Measurements from ENCODE around the gene HSDL2. TPM values are rescaled to one million over a fixed set of nuclear protein-coding genes. Genes with fewer than 3 reads are reported as not detected.
"Not testable (repeated sequence)": the region's sequence is repeated elsewhere in the genome, so short reads cannot be mapped to it uniquely, and the experiment has no call there.

Gene HSDL2
- total and polyA plus RNA-seq, 4 donors: 27.6 to 42.0 (median 34.0) TPM

DNA sequence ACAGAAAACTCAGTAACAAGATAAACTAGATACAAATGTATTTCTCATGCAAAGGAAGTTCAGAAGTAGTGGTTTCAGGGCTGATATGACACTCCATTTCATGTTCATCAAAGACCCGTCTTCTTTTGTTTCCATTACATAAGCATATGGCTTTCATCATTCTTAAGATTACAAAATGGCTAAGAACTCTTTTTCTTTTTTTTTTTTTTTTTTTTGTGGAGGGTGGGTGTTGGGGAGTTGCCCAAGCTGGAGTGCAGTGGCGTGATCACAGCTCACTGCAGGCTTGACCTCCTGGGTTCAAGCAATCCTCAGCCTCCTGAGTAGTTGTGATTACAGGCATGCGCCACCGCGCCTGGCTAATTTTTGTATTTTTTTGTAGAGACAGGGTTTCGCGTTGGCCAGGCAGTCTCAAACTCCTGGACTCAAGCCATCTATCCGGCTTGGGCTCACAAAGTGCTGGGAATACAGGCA lies 24.4 kb upstream of the HSDL2 start:
- ATAC-seq (ENCODE audit: low FRiP score) (no peak), DNase-seq (no peak)
- H3K27me3 ChIP-seq (ENCODE audit: control insufficient read depth in 1 of 2, insufficient read depth in 2 of 2, low read length in 1 of 2): no peaks in the 10 kb centered on the region
- H3K4me1 ChIP-seq (ENCODE audit: control insufficient read depth in 1 of 2, insufficient read depth in 2 of 2, low read length in 2 of 2): no peaks in the 10 kb centered on the region
- intact Hi-C loops (cut with DNase I): no loop called here
- H3K4me3 ChIP-seq (ENCODE audit: low read length in 2 of 2): no peak overlapping the region
- H3K27ac ChIP-seq (ENCODE audit: low read depth in 1 of 2, low read length in 2 of 2): no peak overlapping the region
- no peaks in the 10 kb centered on the region for H3K9me3 ChIP-seq (ENCODE audit: control insufficient read depth, low read length)
- H3K36me3 ChIP-seq (ENCODE audit: control insufficient read depth in 1 of 2, insufficient read depth in 2 of 2, low read length in 1 of 2): no peaks in the 10 kb centered on the region
- WGBS, 2 donors: 58 to 61% methylated on average over 8 of the region's 8 CpGs

DNA sequence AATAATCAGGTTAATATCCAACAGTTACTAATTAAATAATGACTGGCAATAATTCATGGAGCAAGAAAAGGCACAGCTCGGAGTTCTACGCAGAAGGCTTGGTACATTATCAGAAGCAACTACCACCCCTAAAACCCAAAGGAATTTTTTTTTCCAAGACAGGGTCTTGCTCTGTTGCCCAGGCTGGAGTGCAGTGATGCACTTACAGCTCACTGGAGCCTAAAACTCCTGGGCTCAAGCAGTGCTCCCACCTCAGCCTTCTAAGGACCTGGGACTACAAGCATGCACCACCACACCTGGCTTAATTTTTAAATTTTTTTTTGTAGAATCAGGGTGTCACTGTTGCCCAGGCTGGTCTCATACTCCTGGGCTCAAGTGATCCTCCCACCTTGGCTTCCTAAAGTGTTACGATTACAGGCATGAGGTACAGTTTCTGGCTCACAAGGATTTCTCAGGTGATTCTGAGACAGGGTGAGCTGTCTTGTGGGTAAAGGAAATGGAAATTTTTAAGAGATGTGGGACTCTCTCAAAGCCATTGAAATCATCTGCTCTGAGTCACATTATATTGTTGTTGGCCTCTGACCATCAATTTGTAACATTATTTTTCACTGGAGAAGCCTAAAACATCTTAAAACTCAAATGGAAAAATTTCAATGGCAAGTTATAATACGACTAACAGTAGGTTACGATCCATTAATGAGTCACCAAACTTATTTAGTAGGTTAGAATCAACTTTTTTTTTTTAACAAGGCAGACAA lies 19.7 kb upstream of the HSDL2 start:
- intact Hi-C loops (cut with DNase I): loop anchor here (5.0 kb wide), 2 partner anchors 193 to 263 kb away; no protein-coding TSS in a partner anchor
- H3K9me3 ChIP-seq (ENCODE audit: control insufficient read depth, low read length): no peaks in the 10 kb centered on the region
- no peak for DNase-seq
- WGBS, 2 donors: 50 to 52% methylated on average over 5 of the region's 5 CpGs
- no peak overlapping the region for H3K27ac ChIP-seq (ENCODE audit: low read depth in 1 of 2, low read length in 2 of 2)
- H3K36me3 ChIP-seq (ENCODE audit: control insufficient read depth in 1 of 2, insufficient read depth in 2 of 2, low read length in 1 of 2): no peaks in the 10 kb centered on the region
- H3K4me3 ChIP-seq (ENCODE audit: low read length in 2 of 2): no peak overlapping the region
- no peak for ATAC-seq (ENCODE audit: low FRiP score)
- H3K27me3 ChIP-seq (ENCODE audit: control insufficient read depth in 1 of 2, insufficient read depth in 2 of 2, low read length in 1 of 2): no peaks in the 10 kb centered on the region
- H3K4me1 ChIP-seq (ENCODE audit: control insufficient read depth in 1 of 2, insufficient read depth in 2 of 2, low read length in 2 of 2): no peaks in the 10 kb centered on the region

DNA sequence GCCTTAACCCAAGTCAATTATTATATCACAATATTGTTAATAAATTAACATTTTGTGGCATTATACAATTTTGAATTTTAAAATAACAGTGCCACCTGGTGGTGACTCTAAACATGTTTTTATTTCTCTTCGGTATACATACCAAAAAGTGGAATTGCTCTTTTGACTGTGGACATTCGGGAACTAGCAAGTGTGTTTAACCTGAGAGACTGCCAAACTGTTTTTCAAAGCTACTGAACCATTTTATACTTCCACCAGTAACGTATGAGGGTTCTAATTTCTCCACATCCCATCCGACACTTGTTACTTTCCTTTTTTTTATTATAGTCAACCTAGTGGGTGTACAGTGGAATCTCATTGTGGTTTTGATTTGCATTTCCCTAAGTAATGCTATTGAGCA lies 18.3 kb upstream of the HSDL2 start:
- DNase-seq (no peak), ATAC-seq (ENCODE audit: low FRiP score) (no peak)
- Histone ChIP-seq H3K4me1 (ENCODE audit: control insufficient read depth in 1 of 2, insufficient read depth in 2 of 2, low read length in 2 of 2) (no peaks in the 10 kb centered on the region), H3K4me3 (ENCODE audit: low read length in 2 of 2) (no peak overlapping the region), H3K9me3 (ENCODE audit: control insufficient read depth, low read length) (no peaks in the 10 kb centered on the region), H3K27ac (ENCODE audit: low read depth in 1 of 2, low read length in 2 of 2) (no peak overlapping the region), H3K27me3 (ENCODE audit: control insufficient read depth in 1 of 2, insufficient read depth in 2 of 2, low read length in 1 of 2) (no peaks in the 10 kb centered on the region), H3K36me3 (ENCODE audit: control insufficient read depth in 1 of 2, insufficient read depth in 2 of 2, low read length in 1 of 2) (no peaks in the 10 kb centered on the region)
- intact Hi-C loops (cut with DNase I): loop anchor here (1.0 to 5.0 kb wide), 3 partner anchors 194 to 264 kb away; no protein-coding TSS in a partner anchor
- 5 to 6% methylated on average over 4 of the region's 4 CpGs for WGBS, 2 donors

DNA sequence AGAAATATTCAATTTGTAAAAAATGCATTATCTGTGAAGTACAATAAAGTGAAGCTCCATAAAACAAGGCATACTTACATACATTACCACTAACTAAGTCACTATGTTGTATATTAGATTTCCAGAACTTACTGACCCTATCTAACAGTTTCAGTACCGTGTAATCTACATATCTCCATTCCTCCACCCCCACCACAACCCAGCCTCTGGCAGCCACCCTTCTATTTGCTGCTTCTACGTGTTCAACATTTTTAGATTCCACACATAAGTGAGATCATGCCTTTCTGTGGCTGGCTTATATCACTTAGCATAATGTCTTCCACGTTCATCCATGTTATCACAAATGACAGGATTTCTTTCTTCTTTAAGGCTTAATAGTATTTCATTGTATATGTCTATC lies 15.1 kb upstream of the HSDL2 start:
- DNase-seq: no peak
- H3K4me3 ChIP-seq (ENCODE audit: low read length in 2 of 2): no peak overlapping the region
- WGBS, 2 donors: 34 to 50% methylated on average over 3 of the region's 3 CpGs
- no peaks in the 10 kb centered on the region for H3K27me3 ChIP-seq (ENCODE audit: control insufficient read depth in 1 of 2, insufficient read depth in 2 of 2, low read length in 1 of 2)
- H3K36me3 ChIP-seq (ENCODE audit: control insufficient read depth in 1 of 2, insufficient read depth in 2 of 2, low read length in 1 of 2): no peaks in the 10 kb centered on the region
- no peak overlapping the region for H3K27ac ChIP-seq (ENCODE audit: low read depth in 1 of 2, low read length in 2 of 2)
- no peaks in the 10 kb centered on the region for H3K4me1 ChIP-seq (ENCODE audit: control insufficient read depth in 1 of 2, insufficient read depth in 2 of 2, low read length in 2 of 2)
- no peaks in the 10 kb centered on the region for H3K9me3 ChIP-seq (ENCODE audit: control insufficient read depth, low read length)
- intact Hi-C loops (cut with DNase I): loop anchor here (5.0 kb wide), 2 partner anchors 197 to 267 kb away; no protein-coding TSS in a partner anchor
- no peak for ATAC-seq (ENCODE audit: low FRiP score)

DNA sequence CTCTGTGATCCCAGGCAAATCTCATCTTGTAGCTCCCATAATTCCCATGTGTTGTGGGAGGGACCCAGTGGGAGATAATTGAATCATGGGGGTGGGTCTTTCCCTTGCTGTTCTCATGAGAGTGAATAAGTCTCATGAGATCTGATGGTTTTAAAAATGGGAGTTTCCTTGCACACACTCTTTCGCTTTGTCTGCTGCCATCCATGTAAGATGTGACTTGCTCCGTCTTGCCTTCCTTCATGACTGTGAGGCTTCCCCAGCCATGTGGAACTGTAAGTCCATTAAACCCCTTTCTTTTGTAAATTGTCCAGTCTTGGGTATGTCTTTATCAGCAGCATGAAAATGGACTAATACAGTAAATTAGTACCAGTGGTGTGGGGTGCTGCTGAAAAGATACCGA lies 14.7 kb upstream of the HSDL2 start:
- intact Hi-C loops (cut with DNase I); DNase-seq: not testable (repeated sequence)
- 98% methylated on average over 3 of the region's 3 CpGs for WGBS, 2 donors

DNA sequence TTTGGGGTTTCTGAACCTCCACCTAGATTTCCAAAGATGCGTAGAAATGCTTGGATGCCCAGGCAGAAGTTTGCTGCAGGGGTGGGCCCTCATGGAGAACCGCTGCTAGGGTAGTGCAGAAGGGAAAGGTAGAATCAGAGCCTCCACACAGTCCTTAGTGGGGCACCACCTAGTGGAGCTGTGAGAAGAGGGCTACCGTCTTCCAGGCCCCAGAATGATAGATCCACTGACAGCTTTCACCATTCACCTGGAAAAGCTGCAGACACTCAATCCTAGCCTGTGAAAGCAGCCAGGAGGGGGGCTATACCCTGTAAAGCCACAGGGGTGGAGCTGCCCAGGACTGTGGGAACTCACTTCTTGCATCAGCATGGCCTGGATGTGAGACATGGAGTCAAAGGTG lies 13.3 kb upstream of the HSDL2 start:
- 73 to 80% methylated on average over 3 of the region's 3 CpGs for WGBS, 2 donors
- no peak overlapping the region for H3K4me3 ChIP-seq (ENCODE audit: low read length in 2 of 2)
- intact Hi-C loops (cut with DNase I): no loop called here
- DNase-seq: no peak
- no peaks in the 10 kb centered on the region for H3K36me3 ChIP-seq (ENCODE audit: control insufficient read depth in 1 of 2, insufficient read depth in 2 of 2, low read length in 1 of 2)
- no peaks in the 10 kb centered on the region for H3K27me3 ChIP-seq (ENCODE audit: control insufficient read depth in 1 of 2, insufficient read depth in 2 of 2, low read length in 1 of 2)
- H3K9me3 ChIP-seq (ENCODE audit: control insufficient read depth, low read length): peaks cover under 1% of the 10 kb centered on the region
- no peaks in the 10 kb centered on the region for H3K4me1 ChIP-seq (ENCODE audit: control insufficient read depth in 1 of 2, insufficient read depth in 2 of 2, low read length in 2 of 2)
- H3K27ac ChIP-seq (ENCODE audit: low read depth in 1 of 2, low read length in 2 of 2): no peak overlapping the region
- no peak for ATAC-seq (ENCODE audit: low FRiP score)

More for the DNA sequence above, 14.7 kb upstream of the HSDL2 start:
- H3K9me3 ChIP-seq (ENCODE audit: control insufficient read depth, low read length); H3K4me1 ChIP-seq (ENCODE audit: control insufficient read depth in 1 of 2, insufficient read depth in 2 of 2, low read length in 2 of 2); H3K4me3 ChIP-seq (ENCODE audit: low read length in 2 of 2); H3K27me3 ChIP-seq (ENCODE audit: control insufficient read depth in 1 of 2, insufficient read depth in 2 of 2, low read length in 1 of 2); H3K36me3 ChIP-seq (ENCODE audit: control insufficient read depth in 1 of 2, insufficient read depth in 2 of 2, low read length in 1 of 2); H3K27ac ChIP-seq (ENCODE audit: low read depth in 1 of 2, low read length in 2 of 2); ATAC-seq (ENCODE audit: low FRiP score): not testable (repeated sequence)

DNA sequence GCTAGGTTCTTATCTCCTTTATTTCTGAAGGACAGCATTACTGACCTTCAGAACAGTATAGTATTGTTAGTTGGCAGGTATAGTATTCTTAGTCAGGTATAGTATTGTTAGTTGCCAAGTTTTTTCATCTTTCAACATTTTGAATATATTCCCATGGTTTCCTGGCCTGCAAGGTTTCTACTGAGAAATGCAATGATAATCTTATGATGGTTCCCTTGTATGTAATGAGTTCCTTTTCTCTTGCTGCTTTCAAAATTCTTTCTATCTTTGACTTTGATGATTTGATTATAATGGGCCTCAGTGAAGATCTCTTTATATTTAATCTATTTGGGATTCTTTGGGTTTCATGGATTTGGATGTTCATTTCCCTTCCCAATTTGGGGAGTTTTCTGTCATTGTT lies 12.4 kb upstream of the HSDL2 start:
- no peaks in the 10 kb centered on the region for H3K4me1 ChIP-seq (ENCODE audit: control insufficient read depth in 1 of 2, insufficient read depth in 2 of 2, low read length in 2 of 2)
- no peak overlapping the region for H3K4me3 ChIP-seq (ENCODE audit: low read length in 2 of 2)
- DNase-seq (no peak), ATAC-seq (ENCODE audit: low FRiP score) (no peak)
- peaks cover 2% of the 10 kb centered on the region for H3K9me3 ChIP-seq (ENCODE audit: control insufficient read depth, low read length)
- H3K27me3 ChIP-seq (ENCODE audit: control insufficient read depth in 1 of 2, insufficient read depth in 2 of 2, low read length in 1 of 2): no peaks in the 10 kb centered on the region
- intact Hi-C loops (cut with DNase I): no loop called here
- no peak overlapping the region for H3K27ac ChIP-seq (ENCODE audit: low read depth in 1 of 2, low read length in 2 of 2)
- no peaks in the 10 kb centered on the region for H3K36me3 ChIP-seq (ENCODE audit: control insufficient read depth in 1 of 2, insufficient read depth in 2 of 2, low read length in 1 of 2)

DNA sequence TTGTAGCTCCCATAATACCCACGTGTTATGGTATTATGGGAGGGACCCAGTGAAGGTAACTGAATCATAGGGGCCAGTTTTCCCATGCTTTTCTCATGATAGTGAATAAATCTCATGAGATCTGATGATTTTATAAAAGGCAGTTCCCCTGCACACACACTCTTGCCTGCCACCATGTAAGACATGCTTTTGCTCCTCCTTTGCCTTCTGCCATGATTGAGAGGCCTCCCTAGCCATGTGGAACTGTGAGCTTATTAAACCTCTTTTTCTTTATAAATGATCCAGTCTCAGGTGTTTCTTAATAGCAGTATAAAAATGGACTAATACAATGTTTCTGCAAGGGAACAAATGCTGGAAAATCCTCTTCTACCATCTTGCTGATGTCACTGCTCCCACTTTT lies 10.1 kb upstream of the HSDL2 start:
- DNase-seq: no peak
- no peaks in the 10 kb centered on the region for H3K36me3 ChIP-seq (ENCODE audit: control insufficient read depth in 1 of 2, insufficient read depth in 2 of 2, low read length in 1 of 2)
- 88 to 92% methylated on average over 1 of the region's 1 CpG for WGBS, 2 donors
- no peaks in the 10 kb centered on the region for H3K4me1 ChIP-seq (ENCODE audit: control insufficient read depth in 1 of 2, insufficient read depth in 2 of 2, low read length in 2 of 2)
- peaks cover 2% of the 10 kb centered on the region for H3K9me3 ChIP-seq (ENCODE audit: control insufficient read depth, low read length)
- no peak overlapping the region for H3K27ac ChIP-seq (ENCODE audit: low read depth in 1 of 2, low read length in 2 of 2)
- intact Hi-C loops (cut with DNase I): loop anchor here in 1 of 2 donors (10.0 kb wide), 1 partner anchor 345 kb away; the partner anchor contains the start of gene INIP
- no peak overlapping the region for H3K4me3 ChIP-seq (ENCODE audit: low read length in 2 of 2)
- no peak for ATAC-seq (ENCODE audit: low FRiP score)
- H3K27me3 ChIP-seq (ENCODE audit: control insufficient read depth in 1 of 2, insufficient read depth in 2 of 2, low read length in 1 of 2): no peaks in the 10 kb centered on the region

DNA sequence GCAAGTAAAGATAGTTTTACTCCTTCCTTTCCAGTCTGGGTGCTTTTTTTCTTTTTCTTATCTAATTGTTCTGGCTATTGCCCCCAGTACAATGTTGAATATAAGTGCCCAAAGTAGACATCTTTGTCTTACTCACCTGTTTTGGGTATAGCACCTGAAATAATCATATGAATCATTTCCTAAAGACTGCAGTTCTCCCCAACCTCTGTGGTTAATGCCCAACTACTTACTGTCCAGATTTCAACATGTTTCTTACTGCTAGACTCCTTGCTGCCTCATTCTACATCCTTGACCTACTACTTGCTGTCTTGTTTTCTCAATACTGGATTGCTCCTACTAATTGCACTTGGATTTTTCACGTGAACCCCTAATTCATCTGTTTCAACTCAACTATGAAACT lies 8.8 kb upstream of the HSDL2 start:
- Histone ChIP-seq H3K4me3 (ENCODE audit: low read length in 2 of 2) (no peak overlapping the region), H3K4me1 (ENCODE audit: control insufficient read depth in 1 of 2, insufficient read depth in 2 of 2, low read length in 2 of 2) (no peaks in the 10 kb centered on the region), H3K36me3 (ENCODE audit: control insufficient read depth in 1 of 2, insufficient read depth in 2 of 2, low read length in 1 of 2) (no peaks in the 10 kb centered on the region), H3K27ac (ENCODE audit: low read depth in 1 of 2, low read length in 2 of 2) (no peak overlapping the region), H3K9me3 (ENCODE audit: control insufficient read depth, low read length) (peaks cover 2% of the 10 kb centered on the region), H3K27me3 (ENCODE audit: control insufficient read depth in 1 of 2, insufficient read depth in 2 of 2, low read length in 1 of 2) (no peaks in the 10 kb centered on the region)
- DNase-seq: no peak
- no peak for ATAC-seq (ENCODE audit: low FRiP score)
- intact Hi-C loops (cut with DNase I): loop anchor here in 1 of 2 donors (10.0 kb wide), 1 partner anchor 344 kb away; the partner anchor contains the start of gene INIP
- 50 to 97% methylated on average over 1 of the region's 1 CpG for WGBS, 2 donors

All from aorta (tissue), 5 donors.